ENCODE data around the gene RPS26. TPM values are rescaled to one million over a fixed set of nuclear protein-coding genes. Genes with fewer than 3 reads are reported as not detected.

RPS26 gene
- total and polyA plus RNA-seq, 7 experiments from 2014 or later, result 40.8 to 717 (median 51.1) TPM

- H3K9me3 Mint-ChIP-seq, result no peaks in the 10 kb centered on the region
- no peaks in the 10 kb centered on the region for H3K36me3 ChIP-seq (ENCODE audit: control insufficient read depth in 2 of 3, insufficient read depth in 3 of 3, low read length in 3 of 3)
- H3K9me3 ChIP-seq (ENCODE audit: control insufficient read depth in 2 of 3, low read length in 3 of 3), result no peaks in the 10 kb centered on the region
- intact Hi-C loops (cut with micrococcal nuclease), result loop anchor here (1.0 to 2.0 kb wide), 4 partner anchors 13 to 35 kb away; partner anchors contain the start of genes IKZF4 (in 2 of the 2) and RPS26 (in 1 of the 2)
- CTCF ChIA-PET, result no interaction called here
- peaks cover 10% of the 10 kb centered on the region in 2 donors for H3K4me1 ChIP-seq (ENCODE audit: control insufficient read depth in 2 of 2, insufficient read depth in 2 of 2, low read length in 2 of 2)
- peak overlapping the region; percentile 20 to 92 (median 84) for H3K27ac Mint-ChIP-seq
- peak overlapping the region; percentile 57 for H3K4me3 ChIP-seq (ENCODE audit: low read length)
- no peaks in the 10 kb centered on the region for H3K27me3 ChIP-seq (ENCODE audit: control insufficient read depth in 2 of 2, insufficient read depth in 2 of 2, low read length in 2 of 2)
- no peaks in the 10 kb centered on the region for H3K27me3 Mint-ChIP-seq
- H3K27ac ChIP-seq (ENCODE audit: low read depth, low read length), result peak overlapping the region; percentile 69
- peaks cover 16 to 35% (median 29%) of the 10 kb centered on the region in 7 donors for H3K4me1 Mint-ChIP-seq
- H3K4me3 Mint-ChIP-seq, result peak overlapping the region; percentile 80 to 94 (median 88)
- DNase-seq (peak; percentile 38 to 72 (median 63)), ATAC-seq (peak; percentile 91)
- POLR2A ChIA-PET, result interaction anchor here (1.0 to 1.5 kb wide), 4 partner anchors 12 to 178 kb away, joined by 3 to 8 read pairs (median 6); partner anchors contain the start of genes DNAJC14 and RAB5B
- peaks cover 0 to 3% (median 0%) of the 10 kb centered on the region in 5 donors for H3K36me3 Mint-ChIP-seq
Observed at GRCh38 chr12:56007564-56008559, 33.9 kb upstream of the RPS26 start.

GRCh38 chr12:56010111-56010570, 31.6 kb upstream of the RPS26 start:
- DNase-seq (no peak), ATAC-seq (no peak)
- ChIA-PET POLR2A (interaction anchor here (0.6 to 1.4 kb wide), 4 partner anchors 12 to 34 kb away, joined by 3 to 4 read pairs (median 4); no protein-coding TSS in a partner anchor), CTCF (interaction anchor here (1.1 to 1.3 kb wide), 2 partner anchors 8 to 19 kb away, joined by 4 read pairs; no protein-coding TSS in a partner anchor)
- Mint-ChIP-seq H3K4me1 (peaks cover 14 to 30% (median 27%) of the 10 kb centered on the region in 7 donors), H3K27me3 (no peaks in the 10 kb centered on the region), H3K4me3 (peak overlapping the region in 5 of 10 donors; percentile 0 to 59 (median 15)), H3K27ac (peak overlapping the region in 1 of 9 donors; percentile 19), H3K9me3 (no peaks in the 10 kb centered on the region), H3K36me3 (peaks cover 0 to 5% (median 0%) of the 10 kb centered on the region in 5 donors)
- H3K27me3 ChIP-seq (ENCODE audit: control insufficient read depth in 2 of 2, insufficient read depth in 2 of 2, low read length in 2 of 2), result no peaks in the 10 kb centered on the region
- H3K36me3 ChIP-seq (ENCODE audit: control insufficient read depth in 2 of 3, insufficient read depth in 3 of 3, low read length in 3 of 3), result no peaks in the 10 kb centered on the region
- H3K4me1 ChIP-seq (ENCODE audit: control insufficient read depth in 2 of 2, insufficient read depth in 2 of 2, low read length in 2 of 2), result peaks cover 10% of the 10 kb centered on the region in 2 donors
- H3K27ac ChIP-seq (ENCODE audit: low read depth, low read length), result no peak overlapping the region
- intact Hi-C loops (cut with micrococcal nuclease), result no loop called here
- H3K4me3 ChIP-seq (ENCODE audit: low read length), result no peak overlapping the region
- no peaks in the 10 kb centered on the region for H3K9me3 ChIP-seq (ENCODE audit: control insufficient read depth in 2 of 3, low read length in 3 of 3)

DNA sequence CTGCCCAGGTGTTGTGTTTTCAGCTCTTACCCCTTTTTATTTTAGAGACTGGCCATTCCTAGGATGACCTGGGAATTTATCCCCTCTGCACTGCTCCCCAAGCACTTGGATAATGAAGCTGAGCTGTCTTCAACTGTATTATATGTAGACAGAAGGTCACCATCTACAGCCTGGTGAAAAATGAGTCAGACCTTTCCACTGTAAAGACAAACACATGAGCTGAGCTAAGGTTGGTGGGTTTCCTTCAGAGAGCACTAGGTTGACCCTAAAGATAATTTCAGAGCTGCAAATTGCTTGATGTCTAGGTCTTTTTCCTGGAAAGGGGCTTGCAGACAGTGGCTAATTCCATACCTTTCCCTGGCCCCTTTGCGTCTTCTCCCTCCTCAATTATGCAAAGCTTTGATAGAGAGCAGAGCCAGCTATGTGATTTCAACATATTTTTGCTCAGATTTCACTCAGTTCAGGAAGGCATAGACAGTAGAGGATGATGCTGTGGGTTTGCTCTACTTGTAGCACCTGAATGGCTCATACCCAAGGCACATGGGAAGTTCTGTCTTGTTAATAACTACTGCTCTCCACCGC, 30.1 kb upstream of the RPS26 start:
- H3K27ac Mint-ChIP-seq, result no peak overlapping the region
- Histone ChIP-seq H3K27me3 (ENCODE audit: control insufficient read depth in 2 of 2, insufficient read depth in 2 of 2, low read length in 2 of 2) (no peaks in the 10 kb centered on the region), H3K9me3 (ENCODE audit: control insufficient read depth in 2 of 3, low read length in 3 of 3) (no peaks in the 10 kb centered on the region), H3K36me3 (ENCODE audit: control insufficient read depth in 2 of 3, insufficient read depth in 3 of 3, low read length in 3 of 3) (no peaks in the 10 kb centered on the region), H3K27ac (ENCODE audit: low read depth, low read length) (no peak overlapping the region), H3K4me3 (ENCODE audit: low read length) (no peak overlapping the region), H3K4me1 (ENCODE audit: control insufficient read depth in 2 of 2, insufficient read depth in 2 of 2, low read length in 2 of 2) (peaks cover 6 to 10% of the 10 kb centered on the region in 2 donors)
- no peak overlapping the region for H3K4me3 Mint-ChIP-seq
- POLR2A ChIA-PET, result interaction anchor here (0.8 to 1.2 kb wide), 2 partner anchors 55 to 264 kb away, joined by 3 read pairs; no protein-coding TSS in a partner anchor
- H3K9me3 Mint-ChIP-seq, result no peaks in the 10 kb centered on the region
- intact Hi-C loops (cut with micrococcal nuclease), result no loop called here
- DNase-seq (no peak), ATAC-seq (no peak)
- H3K4me1 Mint-ChIP-seq, result peaks cover 6 to 26% (median 18%) of the 10 kb centered on the region in 7 donors
- CTCF ChIA-PET, result interaction anchor here (0.5 kb wide), 1 partner anchor 10 kb away, joined by 4 read pairs; no protein-coding TSS in a partner anchor
- no peaks in the 10 kb centered on the region for H3K27me3 Mint-ChIP-seq
- peaks cover 0 to 4% (median 0%) of the 10 kb centered on the region in 5 donors for H3K36me3 Mint-ChIP-seq

GRCh38 chr12:56013482-56013881, 28.2 kb upstream of the RPS26 start:
- H3K27me3 Mint-ChIP-seq, result no peaks in the 10 kb centered on the region
- no peak overlapping the region for H3K4me3 Mint-ChIP-seq
- CTCF ChIA-PET, result interaction anchor here (1.1 to 1.2 kb wide), 2 partner anchors 16 to 29 kb away, joined by 3 to 6 read pairs; no protein-coding TSS in a partner anchor
- H3K36me3 Mint-ChIP-seq, result peaks cover 0 to 9% (median 3%) of the 10 kb centered on the region in 5 donors
- Histone ChIP-seq H3K4me1 (ENCODE audit: control insufficient read depth in 2 of 2, insufficient read depth in 2 of 2, low read length in 2 of 2) (no peaks in the 10 kb centered on the region), H3K9me3 (ENCODE audit: control insufficient read depth in 2 of 3, low read length in 3 of 3) (no peaks in the 10 kb centered on the region), H3K36me3 (ENCODE audit: control insufficient read depth in 2 of 3, insufficient read depth in 3 of 3, low read length in 3 of 3) (no peaks in the 10 kb centered on the region), H3K27me3 (ENCODE audit: control insufficient read depth in 2 of 2, insufficient read depth in 2 of 2, low read length in 2 of 2) (no peaks in the 10 kb centered on the region), H3K27ac (ENCODE audit: low read depth, low read length) (no peak overlapping the region), H3K4me3 (ENCODE audit: low read length) (no peak overlapping the region)
- DNase-seq (no peak), ATAC-seq (no peak)
- H3K4me1 Mint-ChIP-seq, result peaks cover 0 to 21% (median 5%) of the 10 kb centered on the region in 7 donors
- intact Hi-C loops (cut with micrococcal nuclease), result no loop called here
- peak overlapping the region in 1 of 9 donors; percentile 78 for H3K27ac Mint-ChIP-seq
- no peaks in the 10 kb centered on the region for H3K9me3 Mint-ChIP-seq
- POLR2A ChIA-PET, result interaction anchor here (1.5 kb wide), 1 partner anchor 27 kb away, joined by 4 read pairs; no protein-coding TSS in a partner anchor

GRCh38 chr12:56014205-56014604, 27.5 kb upstream of the RPS26 start:
- peaks cover 0 to 11% (median 4%) of the 10 kb centered on the region in 5 donors for H3K36me3 Mint-ChIP-seq
- Histone ChIP-seq H3K27ac (ENCODE audit: low read depth, low read length) (no peak overlapping the region), H3K9me3 (ENCODE audit: control insufficient read depth in 2 of 3, low read length in 3 of 3) (no peaks in the 10 kb centered on the region), H3K4me3 (ENCODE audit: low read length) (no peak overlapping the region), H3K27me3 (ENCODE audit: control insufficient read depth in 2 of 2, insufficient read depth in 2 of 2, low read length in 2 of 2) (no peaks in the 10 kb centered on the region), H3K36me3 (ENCODE audit: control insufficient read depth in 2 of 3, insufficient read depth in 3 of 3, low read length in 3 of 3) (no peaks in the 10 kb centered on the region), H3K4me1 (ENCODE audit: control insufficient read depth in 2 of 2, insufficient read depth in 2 of 2, low read length in 2 of 2) (no peaks in the 10 kb centered on the region)
- H3K27ac Mint-ChIP-seq, result peak overlapping the region in 2 of 9 donors; percentile 52 to 65
- H3K9me3 Mint-ChIP-seq, result no peaks in the 10 kb centered on the region
- H3K27me3 Mint-ChIP-seq, result no peaks in the 10 kb centered on the region
- DNase-seq (no peak), ATAC-seq (no peak)
- intact Hi-C loops (cut with micrococcal nuclease), result no loop called here
- POLR2A ChIA-PET, result interaction anchor here (1.5 kb wide), 1 partner anchor 27 kb away, joined by 4 read pairs; no protein-coding TSS in a partner anchor
- H3K4me3 Mint-ChIP-seq, result no peak overlapping the region
- CTCF ChIA-PET, result interaction anchor here (0.6 to 1.2 kb wide), 4 partner anchors 14 to 29 kb away, joined by 3 to 6 read pairs (median 4); no protein-coding TSS in a partner anchor
- peaks cover 0 to 22% (median 0%) of the 10 kb centered on the region in 7 donors for H3K4me1 Mint-ChIP-seq

DNA sequence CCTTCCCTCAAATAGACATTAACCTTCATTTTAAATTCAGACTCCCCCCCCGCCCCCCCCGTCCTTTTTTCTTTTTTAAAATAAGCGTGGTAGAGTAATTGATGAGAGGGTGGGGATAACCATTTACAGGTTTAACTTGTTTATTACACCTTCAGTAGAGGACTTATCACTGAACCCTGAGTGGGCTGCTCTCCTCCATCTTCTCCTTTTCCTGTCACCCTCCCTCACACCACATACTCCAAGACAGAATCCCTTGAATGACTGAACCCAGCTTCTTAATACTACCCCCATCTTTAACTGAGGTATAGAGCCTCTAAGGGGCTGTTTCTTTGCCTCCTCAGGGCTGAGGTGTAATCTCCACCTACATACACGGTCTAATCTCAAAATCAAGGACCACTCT, 24.5 kb upstream of the RPS26 start:
- CTCF ChIA-PET, result no interaction called here
- Mint-ChIP-seq H3K4me3 (no peak overlapping the region), H3K9me3 (no peaks in the 10 kb centered on the region), H3K4me1 (peaks cover 4 to 39% (median 18%) of the 10 kb centered on the region in 7 donors), H3K27me3 (no peaks in the 10 kb centered on the region), H3K36me3 (peaks cover 0 to 14% (median 4%) of the 10 kb centered on the region in 5 donors), H3K27ac (no peak overlapping the region)
- POLR2A ChIA-PET, result no interaction called here
- peaks cover 0 to 12% of the 10 kb centered on the region in 2 donors for H3K4me1 ChIP-seq (ENCODE audit: control insufficient read depth in 2 of 2, insufficient read depth in 2 of 2, low read length in 2 of 2)
- H3K27ac ChIP-seq (ENCODE audit: low read depth, low read length), result no peak overlapping the region
- DNase-seq (no peak), ATAC-seq (no peak)
- intact Hi-C loops (cut with micrococcal nuclease), result no loop called here
- no peak overlapping the region for H3K4me3 ChIP-seq (ENCODE audit: low read length)
- no peaks in the 10 kb centered on the region for H3K36me3 ChIP-seq (ENCODE audit: control insufficient read depth in 2 of 3, insufficient read depth in 3 of 3, low read length in 3 of 3)
- no peaks in the 10 kb centered on the region for H3K9me3 ChIP-seq (ENCODE audit: control insufficient read depth in 2 of 3, low read length in 3 of 3)
- no peaks in the 10 kb centered on the region for H3K27me3 ChIP-seq (ENCODE audit: control insufficient read depth in 2 of 2, insufficient read depth in 2 of 2, low read length in 2 of 2)

All from naive thymus-derived CD4-positive, alpha-beta T cell (primary cell).